Neuron (in vitro differentiated cells): ENCODE measurements around the gene TRAF1.

Experiments
- H2AFZ ChIP-seq: one replicate; pipeline ENCODE4 v1.6.1; 2013; ENCODE audit warnings: low read depth, mild to moderate bottlenecking, inconsistent platforms, low read length, moderate library complexity
- H3K27me3 ChIP-seq: one replicate; pipeline ENCODE4 v1.6.1; 2013; ENCODE audit warnings: low read length; ENCODE audit not compliant: insufficient read depth
- H3K36me3 ChIP-seq: one replicate; pipeline ENCODE4 v1.6.1; 2013; ENCODE audit warnings: low read length; ENCODE audit not compliant: insufficient read depth
- H3K4me1 ChIP-seq: one replicate; pipeline ENCODE4 v1.6.1; 2013; ENCODE audit warnings: low read length; ENCODE audit not compliant: insufficient read depth
- H3K4me3 ChIP-seq: 2 replicates; pipeline ENCODE4 v1.5.1; 2013; ENCODE audit warnings: mild to moderate bottlenecking, low read length, moderate library complexity
- H3K9me3 ChIP-seq: one replicate; pipeline ENCODE4 v1.6.1; 2013; ENCODE audit warnings: low read length

TRAF1 gene

DNA sequence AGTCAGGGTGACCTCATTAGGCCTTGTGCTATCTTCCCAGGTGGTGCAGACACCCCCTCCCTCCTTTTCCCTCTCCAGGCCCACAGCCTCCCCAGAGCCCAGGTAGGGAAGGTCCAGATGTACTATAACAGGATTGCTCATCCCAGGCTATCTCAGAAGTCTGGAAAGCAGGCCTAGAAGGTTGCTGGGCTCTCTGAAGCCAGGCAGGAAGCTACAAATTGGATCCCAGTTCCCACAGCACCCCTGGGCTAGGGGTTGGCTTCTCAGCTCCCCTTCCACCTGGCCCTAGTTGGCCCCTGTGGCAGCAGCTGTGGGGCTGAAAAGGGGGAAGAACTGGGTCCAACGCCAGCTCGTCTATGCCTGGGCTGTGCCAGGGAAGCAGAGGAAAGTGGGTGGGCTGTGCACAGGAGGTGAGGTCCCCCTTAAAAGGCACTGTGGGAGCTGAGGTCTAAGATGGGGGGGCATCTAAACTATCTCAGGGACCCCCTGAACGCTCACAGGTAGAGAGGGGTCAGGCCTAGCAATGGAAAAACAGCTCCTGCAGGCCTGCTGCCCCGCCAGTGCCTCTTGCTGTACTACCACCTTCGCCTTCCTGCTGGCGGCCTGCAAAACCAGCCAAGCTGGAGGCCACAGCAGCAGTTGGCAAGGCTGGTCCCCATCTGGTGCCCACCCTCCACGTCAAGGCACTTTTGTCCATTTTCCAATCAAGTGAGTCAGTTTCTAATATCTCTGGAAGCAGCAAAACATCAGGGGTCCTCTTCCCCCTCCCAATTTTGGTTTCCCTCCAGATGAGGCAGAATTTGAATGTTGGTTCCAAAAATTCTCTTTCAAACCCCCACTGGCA, 70.5 kb downstream of the TRAF1 start:
- Histone ChIP-seq H3K27me3 (no peaks in the 10 kb centered on the region), H3K36me3 (peaks cover 35% of the 10 kb centered on the region), H2AFZ (no peak overlapping the region), H3K9me3 (no peaks in the 10 kb centered on the region), H3K4me3 (no peak overlapping the region), H3K4me1 (peaks cover 22% of the 10 kb centered on the region)

DNA sequence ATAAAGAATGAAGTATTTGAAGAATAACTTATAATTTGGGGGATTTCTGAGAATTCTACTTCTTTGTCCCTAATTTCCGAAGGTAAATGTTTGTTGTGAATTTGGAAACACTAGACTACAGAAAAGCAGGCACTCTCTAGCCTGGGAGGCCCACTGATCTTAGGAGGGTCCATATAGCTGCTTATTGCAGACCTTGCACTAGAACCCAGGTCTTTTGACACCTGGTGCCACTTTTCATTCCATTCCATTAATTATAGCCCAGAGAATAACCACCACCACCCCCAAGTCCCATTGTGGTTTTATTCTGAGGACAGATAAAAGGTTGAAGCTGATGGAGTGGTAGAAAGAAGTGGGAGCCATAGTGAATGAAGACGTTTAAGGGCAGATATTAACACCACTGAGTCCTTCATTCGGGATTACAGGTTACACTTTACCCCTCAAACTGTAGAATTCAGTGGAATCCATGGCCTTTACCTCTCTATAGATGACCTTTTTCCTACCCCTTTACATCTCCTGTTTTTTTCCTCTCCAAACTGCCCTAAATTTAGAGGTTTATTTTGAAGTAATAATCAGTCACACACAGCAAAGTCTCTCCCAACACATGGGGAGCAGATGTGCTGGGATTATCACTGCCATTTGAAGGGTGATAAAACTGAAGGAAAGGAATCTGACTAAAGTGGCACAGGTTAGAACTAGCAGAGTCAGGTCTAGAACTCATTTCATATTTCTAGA, 71.8 kb downstream of the TRAF1 start:
- Histone ChIP-seq H3K4me3 (no peak overlapping the region), H3K36me3 (peaks cover 23% of the 10 kb centered on the region), H3K4me1 (peaks cover 22% of the 10 kb centered on the region), H2AFZ (no peak overlapping the region), H3K27me3 (no peaks in the 10 kb centered on the region), H3K9me3 (no peaks in the 10 kb centered on the region)

DNA sequence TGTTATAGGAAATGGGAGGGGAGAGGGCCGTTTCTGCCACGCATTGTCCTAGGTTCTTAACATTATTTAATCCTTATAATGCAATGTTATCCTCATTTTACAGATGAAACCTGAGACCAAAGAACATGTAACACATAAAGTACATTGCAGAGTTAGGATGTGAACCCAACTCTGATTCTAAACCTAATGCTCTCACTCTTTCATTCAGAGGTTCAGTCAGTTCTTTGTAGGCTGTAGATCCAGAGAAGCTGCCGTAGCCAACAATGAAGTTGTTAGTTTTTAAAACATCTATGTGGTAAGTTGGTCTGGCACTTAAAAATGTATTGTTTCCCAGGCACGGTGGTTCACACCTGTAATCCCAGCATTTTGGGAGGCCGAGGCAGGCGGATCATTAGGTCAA, 73.4 kb downstream of the TRAF1 start:
- Histone ChIP-seq H2AFZ (no peak overlapping the region), H3K27me3 (no peaks in the 10 kb centered on the region), H3K36me3 (peaks cover 10% of the 10 kb centered on the region), H3K4me3 (no peak overlapping the region), H3K4me1 (peaks cover 22% of the 10 kb centered on the region), H3K9me3 (no peaks in the 10 kb centered on the region)
